H1 (cell line): Measurements from ENCODE around the gene USP37. TPM values are rescaled to one million over a fixed set of nuclear protein-coding genes. Genes with fewer than 3 reads are reported as not detected.
A peak's percentile ranks its signal among the peaks of the same experiment; 100 is the strongest.

Source experiments
- GABPA ChIP-seq: IDR thresholded peaks from 2 replicates; pipeline ENCODE4 v1.6.1; 2011; ENCODE audit warnings: mild to moderate bottlenecking, low read length, moderate library complexity, borderline replicate concordance; ENCODE audit not compliant: insufficient read depth
- KDM4A ChIP-seq: IDR thresholded peaks from one replicate; pipeline ENCODE4 v1.7.1; 2012; ENCODE audit warnings: low read depth, mild to moderate bottlenecking, moderate library complexity, low read length, inconsistent platforms; ENCODE audit not compliant: severe bottlenecking
- NANOG ChIP-seq: IDR thresholded peaks from 2 replicates; pipeline ENCODE4 v1.6.1; 2011; ENCODE audit warnings: low read length, low read depth, mild to moderate bottlenecking, inconsistent platforms; ENCODE audit not compliant: insufficient read depth, poor library complexity, severe bottlenecking
- RFX5 ChIP-seq: IDR thresholded peaks from 2 replicates; pipeline ENCODE4 v1.6.1; 2011; ENCODE audit warnings: low read depth, low read length, improper control_type of control experiment, borderline replicate concordance
- SIX5 ChIP-seq: IDR thresholded peaks from 2 replicates; pipeline ENCODE4 v1.6.1; 2011; ENCODE audit warnings: mild to moderate bottlenecking, low read depth, low read length
- SP2 ChIP-seq: IDR thresholded peaks from 2 replicates; pipeline ENCODE4 v1.6.1; 2012; ENCODE audit warnings: mild to moderate bottlenecking, low read length, inconsistent platforms
- SP4 ChIP-seq: IDR thresholded peaks from 2 replicates; pipeline ENCODE4 v1.6.1; 2012; ENCODE audit warnings: low read length, inconsistent platforms
- TEAD4 ChIP-seq: IDR thresholded peaks from 2 replicates; pipeline ENCODE4 v1.6.1; 2012; ENCODE audit warnings: low read depth, low read length, inconsistent platforms, mixed read lengths
- polyA plus RNA-seq, 7 experiments: library from polyadenylated mRNA; depleted of rRNA in 3 of 7; stranded (reverse) in 5 of 7; unstranded in 2 of 7; fragments of >200 nt in 5 of 7; fragments of 200-250 nt in 2 of 7; gene quantifications; 1 replicate in 5 of 7; 2 replicates in 1 of 7; 4 replicates in 1 of 7; pipeline versions ENCODE4 v1.2.1 to v1.2.3, GENCODE V29; 2011 to 2013; ENCODE audit warnings: missing spikeins in 2 of 7, mixed read lengths in 2 of 7
- total RNA-seq: library from RNA; stranded (reverse); fragmentation: NEBNext Ultra II Directional; extraction: Animal tissue kit (Norgen Biotek cat#: 25700); gene quantifications from 2 replicates; pipeline ENCODE4 v1.2.1, GENCODE V29; 2021
- TF ChIP-seq, protein P1 (sequence below): fragments of 300-600 bp; sonication (generic); IDR thresholded peaks from 2 replicates; pipeline ENCODE4 v1.7.1; 2012; ENCODE audit warnings: low read length, moderate library complexity, mild to moderate bottlenecking, inconsistent platforms; ENCODE audit not compliant: insufficient replicate concordance

Gene USP37
- total and polyA plus RNA-seq, 2 of the 8 experiments (the other 6 are each of a cell fraction or from before 2014, with no cell fraction given): 3.8 to 29.1 TPM

DNA sequence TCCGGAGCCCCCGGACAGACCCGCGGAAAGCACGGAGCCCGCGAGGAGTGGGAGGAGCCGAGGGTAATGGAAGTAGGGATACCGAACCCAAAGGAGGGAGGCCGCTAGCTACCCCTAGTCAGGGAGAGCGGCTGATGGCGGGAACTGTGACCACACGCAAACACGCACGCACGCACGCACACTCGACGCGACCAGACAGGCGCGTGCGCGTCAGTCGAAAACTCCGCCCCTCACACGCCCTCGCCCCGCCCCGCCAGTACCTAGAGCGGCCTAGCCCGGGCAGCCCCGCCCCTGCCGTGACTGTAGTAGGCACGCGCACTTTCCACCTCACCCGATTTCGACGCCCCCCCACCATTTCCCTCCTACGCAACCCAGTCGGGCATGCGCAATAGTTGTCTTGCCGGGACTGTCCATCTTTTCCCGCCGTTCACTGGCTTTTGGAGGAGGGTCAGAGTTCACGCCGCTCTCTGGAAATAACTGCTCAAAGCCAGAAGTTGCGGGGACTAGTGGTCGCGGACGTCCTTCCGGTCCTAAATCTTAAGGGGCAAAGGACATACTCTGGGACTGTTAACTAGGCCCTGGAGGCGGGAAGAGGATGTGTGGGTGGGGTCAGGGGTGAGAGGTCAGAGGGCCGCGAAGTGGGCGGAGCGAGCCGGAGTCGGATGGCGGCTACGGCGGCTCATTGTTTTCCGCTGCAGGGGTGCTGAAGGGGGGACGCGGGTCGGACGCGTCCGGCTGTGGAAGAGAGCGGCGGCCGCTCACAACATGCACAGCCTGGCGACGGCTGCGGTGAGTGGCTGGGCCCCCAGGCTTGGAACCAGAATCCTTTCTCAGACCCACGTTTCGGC lies at the start of gene USP37, which contains the start of gene CNOT9 (continued):
- TF ChIP-seq, protein P1, sequence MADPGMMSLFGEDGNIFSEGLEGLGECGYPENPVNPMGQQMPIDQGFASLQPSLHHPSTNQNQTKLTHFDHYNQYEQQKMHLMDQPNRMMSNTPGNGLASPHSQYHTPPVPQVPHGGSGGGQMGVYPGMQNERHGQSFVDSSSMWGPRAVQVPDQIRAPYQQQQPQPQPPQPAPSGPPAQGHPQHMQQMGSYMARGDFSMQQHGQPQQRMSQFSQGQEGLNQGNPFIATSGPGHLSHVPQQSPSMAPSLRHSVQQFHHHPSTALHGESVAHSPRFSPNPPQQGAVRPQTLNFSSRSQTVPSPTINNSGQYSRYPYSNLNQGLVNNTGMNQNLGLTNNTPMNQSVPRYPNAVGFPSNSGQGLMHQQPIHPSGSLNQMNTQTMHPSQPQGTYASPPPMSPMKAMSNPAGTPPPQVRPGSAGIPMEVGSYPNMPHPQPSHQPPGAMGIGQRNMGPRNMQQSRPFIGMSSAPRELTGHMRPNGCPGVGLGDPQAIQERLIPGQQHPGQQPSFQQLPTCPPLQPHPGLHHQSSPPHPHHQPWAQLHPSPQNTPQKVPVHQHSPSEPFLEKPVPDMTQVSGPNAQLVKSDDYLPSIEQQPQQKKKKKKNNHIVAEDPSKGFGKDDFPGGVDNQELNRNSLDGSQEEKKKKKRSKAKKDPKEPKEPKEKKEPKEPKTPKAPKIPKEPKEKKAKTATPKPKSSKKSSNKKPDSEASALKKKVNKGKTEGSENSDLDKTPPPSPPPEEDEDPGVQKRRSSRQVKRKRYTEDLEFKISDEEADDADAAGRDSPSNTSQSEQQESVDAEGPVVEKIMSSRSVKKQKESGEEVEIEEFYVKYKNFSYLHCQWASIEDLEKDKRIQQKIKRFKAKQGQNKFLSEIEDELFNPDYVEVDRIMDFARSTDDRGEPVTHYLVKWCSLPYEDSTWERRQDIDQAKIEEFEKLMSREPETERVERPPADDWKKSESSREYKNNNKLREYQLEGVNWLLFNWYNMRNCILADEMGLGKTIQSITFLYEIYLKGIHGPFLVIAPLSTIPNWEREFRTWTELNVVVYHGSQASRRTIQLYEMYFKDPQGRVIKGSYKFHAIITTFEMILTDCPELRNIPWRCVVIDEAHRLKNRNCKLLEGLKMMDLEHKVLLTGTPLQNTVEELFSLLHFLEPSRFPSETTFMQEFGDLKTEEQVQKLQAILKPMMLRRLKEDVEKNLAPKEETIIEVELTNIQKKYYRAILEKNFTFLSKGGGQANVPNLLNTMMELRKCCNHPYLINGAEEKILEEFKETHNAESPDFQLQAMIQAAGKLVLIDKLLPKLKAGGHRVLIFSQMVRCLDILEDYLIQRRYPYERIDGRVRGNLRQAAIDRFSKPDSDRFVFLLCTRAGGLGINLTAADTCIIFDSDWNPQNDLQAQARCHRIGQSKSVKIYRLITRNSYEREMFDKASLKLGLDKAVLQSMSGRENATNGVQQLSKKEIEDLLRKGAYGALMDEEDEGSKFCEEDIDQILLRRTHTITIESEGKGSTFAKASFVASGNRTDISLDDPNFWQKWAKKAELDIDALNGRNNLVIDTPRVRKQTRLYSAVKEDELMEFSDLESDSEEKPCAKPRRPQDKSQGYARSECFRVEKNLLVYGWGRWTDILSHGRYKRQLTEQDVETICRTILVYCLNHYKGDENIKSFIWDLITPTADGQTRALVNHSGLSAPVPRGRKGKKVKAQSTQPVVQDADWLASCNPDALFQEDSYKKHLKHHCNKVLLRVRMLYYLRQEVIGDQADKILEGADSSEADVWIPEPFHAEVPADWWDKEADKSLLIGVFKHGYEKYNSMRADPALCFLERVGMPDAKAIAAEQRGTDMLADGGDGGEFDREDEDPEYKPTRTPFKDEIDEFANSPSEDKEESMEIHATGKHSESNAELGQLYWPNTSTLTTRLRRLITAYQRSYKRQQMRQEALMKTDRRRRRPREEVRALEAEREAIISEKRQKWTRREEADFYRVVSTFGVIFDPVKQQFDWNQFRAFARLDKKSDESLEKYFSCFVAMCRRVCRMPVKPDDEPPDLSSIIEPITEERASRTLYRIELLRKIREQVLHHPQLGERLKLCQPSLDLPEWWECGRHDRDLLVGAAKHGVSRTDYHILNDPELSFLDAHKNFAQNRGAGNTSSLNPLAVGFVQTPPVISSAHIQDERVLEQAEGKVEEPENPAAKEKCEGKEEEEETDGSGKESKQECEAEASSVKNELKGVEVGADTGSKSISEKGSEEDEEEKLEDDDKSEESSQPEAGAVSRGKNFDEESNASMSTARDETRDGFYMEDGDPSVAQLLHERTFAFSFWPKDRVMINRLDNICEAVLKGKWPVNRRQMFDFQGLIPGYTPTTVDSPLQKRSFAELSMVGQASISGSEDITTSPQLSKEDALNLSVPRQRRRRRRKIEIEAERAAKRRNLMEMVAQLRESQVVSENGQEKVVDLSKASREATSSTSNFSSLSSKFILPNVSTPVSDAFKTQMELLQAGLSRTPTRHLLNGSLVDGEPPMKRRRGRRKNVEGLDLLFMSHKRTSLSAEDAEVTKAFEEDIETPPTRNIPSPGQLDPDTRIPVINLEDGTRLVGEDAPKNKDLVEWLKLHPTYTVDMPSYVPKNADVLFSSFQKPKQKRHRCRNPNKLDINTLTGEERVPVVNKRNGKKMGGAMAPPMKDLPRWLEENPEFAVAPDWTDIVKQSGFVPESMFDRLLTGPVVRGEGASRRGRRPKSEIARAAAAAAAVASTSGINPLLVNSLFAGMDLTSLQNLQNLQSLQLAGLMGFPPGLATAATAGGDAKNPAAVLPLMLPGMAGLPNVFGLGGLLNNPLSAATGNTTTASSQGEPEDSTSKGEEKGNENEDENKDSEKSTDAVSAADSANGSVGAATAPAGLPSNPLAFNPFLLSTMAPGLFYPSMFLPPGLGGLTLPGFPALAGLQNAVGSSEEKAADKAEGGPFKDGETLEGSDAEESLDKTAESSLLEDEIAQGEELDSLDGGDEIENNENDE: no peak
- TF ChIP-seq TEAD4: no peak
- TF ChIP-seq SP4: no peak; the same call in none of the 2 replicates
- TF ChIP-seq NANOG: peak; percentile 2
- TF ChIP-seq SP2: no peak
- TF ChIP-seq RFX5: no peak
- peak; percentile 15 for TF ChIP-seq KDM4A
- TF ChIP-seq SIX5: no peak
- TF ChIP-seq GABPA: no peak
